GOT3 (cell line): ENCODE results near the gene CDKN1B.

Source experiments
- DNase-seq: peaks from one replicate; lab custom pipeline; 2025; ENCODE audit warnings: mixed read lengths; lab: John Stamatoyannopoulos, UW

Gene CDKN1B

DNA sequence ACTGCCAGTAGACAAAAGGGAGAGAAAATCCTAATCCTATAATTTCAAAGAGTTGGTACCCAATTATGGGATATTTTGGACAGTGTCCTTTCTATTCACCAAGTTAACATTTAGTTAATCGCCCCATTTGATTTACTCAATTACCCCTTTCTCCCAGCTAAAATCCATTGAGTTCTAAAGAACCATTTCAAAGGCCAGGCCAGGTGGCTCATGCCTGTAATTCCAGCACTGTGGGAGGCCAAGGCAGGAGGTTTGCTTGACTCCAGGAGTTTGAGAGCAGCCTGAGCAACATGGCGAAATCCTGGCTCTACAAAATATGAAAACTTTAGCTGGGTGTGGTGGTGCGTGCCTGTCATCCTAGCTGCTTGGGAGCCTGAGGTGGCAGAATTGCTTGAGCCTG is 15.7 kb upstream of the CDKN1B start:
- DNase-seq, result no peak

DNA sequence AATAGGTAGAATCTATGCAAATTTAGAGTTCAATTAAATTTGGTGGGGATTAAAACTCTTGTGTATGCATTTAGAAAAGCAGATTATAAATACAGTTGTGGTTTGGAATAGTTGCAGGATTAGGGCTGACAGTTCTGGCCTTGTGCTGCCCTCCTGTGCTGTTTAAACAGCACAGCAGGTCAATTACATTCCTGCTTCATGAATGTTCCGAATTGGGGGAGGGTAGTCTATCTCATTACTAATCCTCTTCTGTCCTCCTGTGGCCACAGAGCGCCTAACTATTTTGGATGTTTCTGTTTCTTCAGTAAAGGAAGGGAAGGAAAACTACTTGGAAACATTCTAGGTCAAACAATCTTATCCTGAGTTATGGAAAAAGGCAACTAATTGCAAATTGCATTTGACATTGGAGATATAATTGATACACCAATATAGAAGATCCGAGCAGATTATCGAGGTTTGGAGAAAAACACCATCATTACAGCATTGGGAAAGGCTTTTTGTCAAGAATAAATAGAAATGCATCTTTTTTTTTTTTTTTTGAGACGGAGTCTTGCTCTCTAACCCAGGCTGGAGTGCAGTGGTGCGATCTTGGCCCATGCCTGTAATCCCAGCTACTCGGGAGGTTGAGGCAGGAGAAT is 12.5 kb upstream of the CDKN1B start:
- DNase-seq, result no peak

GRCh38 chr12:12705838-12706520 is 11.2 kb upstream of the CDKN1B start:
- DNase-seq, result no peak

GRCh38 chr12:12713932-12714275 is 3.3 kb upstream of the CDKN1B start:
- DNase-seq, result no peak

DNA sequence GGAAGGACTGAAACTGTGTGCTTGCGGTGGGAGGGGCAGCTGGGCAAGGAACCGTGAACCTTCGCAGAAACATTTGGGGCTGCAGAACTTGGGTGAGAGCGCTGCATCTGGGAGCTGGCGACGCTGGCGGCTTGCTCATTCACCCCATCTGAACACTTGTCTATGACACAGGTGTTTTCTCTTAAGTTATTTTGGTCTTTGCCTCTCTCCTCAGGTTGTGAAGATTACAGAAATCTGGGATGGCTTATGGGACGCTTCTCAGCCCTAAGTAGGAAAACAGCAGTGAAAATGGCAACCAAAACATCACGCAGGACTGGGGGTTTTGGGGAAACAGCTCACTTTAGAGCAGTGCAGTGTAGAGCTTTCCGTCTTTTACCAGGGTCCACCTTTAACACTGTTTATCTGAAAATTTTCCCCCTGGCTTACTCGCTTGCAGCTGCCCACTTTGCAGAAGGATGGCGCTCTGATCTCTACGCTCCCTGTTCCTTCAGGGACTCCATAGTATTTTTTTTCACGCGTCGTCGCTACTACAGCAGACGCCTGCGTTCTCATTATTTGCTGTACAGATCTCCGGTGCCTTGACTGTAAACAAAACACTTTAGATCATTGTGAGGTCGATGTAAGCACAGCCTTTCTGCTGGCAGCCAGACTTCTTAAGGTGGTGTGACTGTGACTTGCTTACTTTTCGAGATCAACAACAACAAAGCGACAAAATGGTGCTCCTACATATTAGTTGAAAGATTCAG is 2.7 kb upstream of the CDKN1B start:
- DNase-seq, result no peak

DNA sequence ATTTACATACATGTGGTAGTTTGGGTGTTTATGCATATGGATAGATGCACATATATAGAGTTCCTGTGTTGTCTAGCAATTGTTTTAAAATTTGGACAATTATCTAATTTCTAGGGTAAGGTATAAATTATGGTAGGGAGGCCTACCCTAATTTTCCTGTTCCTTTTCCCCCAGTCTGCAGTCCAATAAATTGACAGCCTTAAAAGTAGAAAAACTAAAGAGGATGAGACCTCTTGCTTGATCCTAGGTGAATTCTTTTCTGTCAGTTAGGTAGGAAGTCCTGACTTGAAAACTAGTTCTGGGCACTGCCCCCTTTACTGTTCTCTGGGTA is 2.1 kb upstream of the CDKN1B start:
- no peak for DNase-seq

- DNase-seq, result no peak
Observed at GRCh38 chr12:12715459-12716150, 1.6 kb upstream of the CDKN1B start.

DNA sequence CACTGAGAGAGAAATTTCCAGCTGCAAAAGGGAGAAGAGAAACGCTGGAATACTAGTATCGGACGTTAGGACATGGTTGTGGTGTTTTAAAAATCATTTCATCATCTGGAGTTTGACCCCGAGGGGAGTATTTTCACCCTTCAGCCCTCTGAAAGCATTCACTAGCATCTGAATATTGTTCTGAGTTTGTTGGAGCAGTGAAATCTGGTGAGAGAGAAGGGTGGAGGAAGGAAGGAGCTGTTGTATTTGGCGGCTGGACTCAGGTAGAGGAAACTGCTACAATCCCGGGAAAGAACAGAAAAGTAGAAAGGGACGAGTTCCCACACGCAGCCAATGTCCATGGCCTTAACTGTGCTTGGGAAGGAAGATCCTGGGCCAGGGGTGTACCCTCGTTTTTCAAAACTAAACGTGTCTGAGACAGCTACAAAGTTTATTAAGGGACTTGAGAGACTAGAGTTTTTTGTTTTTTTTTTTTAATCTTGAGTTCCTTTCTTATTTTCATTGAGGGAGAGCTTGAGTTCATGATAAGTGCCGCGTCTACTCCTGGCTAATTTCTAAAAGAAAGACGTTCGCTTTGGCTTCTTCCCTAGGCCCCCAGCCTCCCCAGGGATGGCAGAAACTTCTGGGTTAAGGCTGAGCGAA is 896 bp upstream of the CDKN1B start:
- DNase-seq, result no peak

DNA sequence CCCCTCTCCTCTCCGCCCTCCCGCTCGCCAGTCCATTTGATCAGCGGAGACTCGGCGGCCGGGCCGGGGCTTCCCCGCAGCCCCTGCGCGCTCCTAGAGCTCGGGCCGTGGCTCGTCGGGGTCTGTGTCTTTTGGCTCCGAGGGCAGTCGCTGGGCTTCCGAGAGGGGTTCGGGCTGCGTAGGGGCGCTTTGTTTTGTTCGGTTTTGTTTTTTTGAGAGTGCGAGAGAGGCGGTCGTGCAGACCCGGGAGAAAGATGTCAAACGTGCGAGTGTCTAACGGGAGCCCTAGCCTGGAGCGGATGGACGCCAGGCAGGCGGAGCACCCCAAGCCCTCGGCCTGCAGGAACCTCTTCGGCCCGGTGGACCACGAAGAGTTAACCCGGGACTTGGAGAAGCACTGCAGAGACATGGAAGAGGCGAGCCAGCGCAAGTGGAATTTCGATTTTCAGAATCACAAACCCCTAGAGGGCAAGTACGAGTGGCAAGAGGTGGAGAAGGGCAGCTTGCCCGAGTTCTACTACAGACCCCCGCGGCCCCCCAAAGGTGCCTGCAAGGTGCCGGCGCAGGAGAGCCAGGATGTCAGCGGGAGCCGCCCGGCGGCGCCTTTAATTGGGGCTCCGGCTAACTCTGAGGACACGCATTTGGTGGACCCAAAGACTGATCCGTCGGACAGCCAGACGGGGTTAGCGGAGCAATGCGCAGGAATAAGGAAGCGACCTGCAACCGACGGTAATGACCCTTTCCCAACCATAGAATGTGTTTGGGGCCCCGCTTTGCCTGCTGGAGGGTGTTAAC is 615 bp downstream of the CDKN1B start:
- DNase-seq, result no peak

DNA sequence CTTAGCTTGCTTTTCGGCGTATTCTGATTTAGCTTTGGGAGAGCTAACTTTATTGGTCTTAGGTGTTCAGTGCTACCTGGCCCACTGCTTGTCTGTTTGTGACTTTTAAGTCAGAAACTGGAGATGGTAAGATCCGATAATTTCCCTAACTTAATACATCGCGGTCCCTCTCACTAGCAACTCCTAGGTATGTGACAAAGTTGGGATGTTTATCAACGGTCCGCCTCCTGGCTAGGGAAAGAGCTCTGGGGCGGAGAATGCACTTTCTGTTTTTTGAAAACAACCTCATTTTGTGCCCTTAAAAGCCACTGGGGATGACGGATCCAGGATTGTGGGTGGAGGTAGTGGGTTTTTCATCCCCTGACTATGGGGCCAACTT is 1.2 kb downstream of the CDKN1B start:
- no peak for DNase-seq

- DNase-seq, result no peak
Observed at GRCh38 chr12:12718853-12719252, 1.7 kb downstream of the CDKN1B start.

- no peak for DNase-seq
Observed at GRCh38 chr12:12719496-12719895, 2.3 kb downstream of the CDKN1B start.

- DNase-seq, result no peak
Observed at GRCh38 chr12:12720052-12720451, 2.9 kb downstream of the CDKN1B start.

GRCh38 chr12:12720672-12721161 is 3.5 kb downstream of the CDKN1B start:
- no peak for DNase-seq

DNA sequence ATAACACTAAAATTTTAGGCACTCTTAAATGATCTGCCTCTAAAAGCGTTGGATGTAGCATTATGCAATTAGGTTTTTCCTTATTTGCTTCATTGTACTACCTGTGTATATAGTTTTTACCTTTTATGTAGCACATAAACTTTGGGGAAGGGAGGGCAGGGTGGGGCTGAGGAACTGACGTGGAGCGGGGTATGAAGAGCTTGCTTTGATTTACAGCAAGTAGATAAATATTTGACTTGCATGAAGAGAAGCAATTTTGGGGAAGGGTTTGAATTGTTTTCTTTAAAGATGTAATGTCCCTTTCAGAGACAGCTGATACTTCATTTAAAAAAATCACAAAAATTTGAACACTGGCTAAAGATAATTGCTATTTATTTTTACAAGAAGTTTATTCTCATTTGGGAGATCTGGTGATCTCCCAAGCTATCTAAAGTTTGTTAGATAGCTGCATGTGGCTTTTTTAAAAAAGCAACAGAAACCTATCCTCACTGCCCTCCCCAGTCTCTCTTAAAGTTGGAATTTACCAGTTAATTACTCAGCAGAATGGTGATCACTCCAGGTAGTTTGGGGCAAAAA is 4.1 kb downstream of the CDKN1B start:
- DNase-seq, result no peak

DNA sequence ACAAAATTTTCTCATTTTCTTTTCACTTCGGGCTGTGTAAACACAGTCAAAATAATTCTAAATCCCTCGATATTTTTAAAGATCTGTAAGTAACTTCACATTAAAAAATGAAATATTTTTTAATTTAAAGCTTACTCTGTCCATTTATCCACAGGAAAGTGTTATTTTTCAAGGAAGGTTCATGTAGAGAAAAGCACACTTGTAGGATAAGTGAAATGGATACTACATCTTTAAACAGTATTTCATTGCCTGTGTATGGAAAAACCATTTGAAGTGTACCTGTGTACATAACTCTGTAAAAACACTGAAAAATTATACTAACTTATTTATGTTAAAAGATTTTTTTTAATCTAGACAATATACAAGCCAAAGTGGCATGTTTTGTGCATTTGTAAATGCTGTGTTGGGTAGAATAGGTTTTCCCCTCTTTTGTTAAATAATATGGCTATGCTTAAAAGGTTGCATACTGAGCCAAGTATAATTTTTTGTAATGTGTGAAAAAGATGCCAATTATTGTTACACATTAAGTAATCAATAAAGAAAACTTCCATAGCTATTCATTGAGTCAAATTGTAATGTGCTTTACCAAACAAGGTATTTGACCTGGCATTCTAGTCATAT is 4.8 kb downstream of the CDKN1B start:
- DNase-seq, result no peak

DNA sequence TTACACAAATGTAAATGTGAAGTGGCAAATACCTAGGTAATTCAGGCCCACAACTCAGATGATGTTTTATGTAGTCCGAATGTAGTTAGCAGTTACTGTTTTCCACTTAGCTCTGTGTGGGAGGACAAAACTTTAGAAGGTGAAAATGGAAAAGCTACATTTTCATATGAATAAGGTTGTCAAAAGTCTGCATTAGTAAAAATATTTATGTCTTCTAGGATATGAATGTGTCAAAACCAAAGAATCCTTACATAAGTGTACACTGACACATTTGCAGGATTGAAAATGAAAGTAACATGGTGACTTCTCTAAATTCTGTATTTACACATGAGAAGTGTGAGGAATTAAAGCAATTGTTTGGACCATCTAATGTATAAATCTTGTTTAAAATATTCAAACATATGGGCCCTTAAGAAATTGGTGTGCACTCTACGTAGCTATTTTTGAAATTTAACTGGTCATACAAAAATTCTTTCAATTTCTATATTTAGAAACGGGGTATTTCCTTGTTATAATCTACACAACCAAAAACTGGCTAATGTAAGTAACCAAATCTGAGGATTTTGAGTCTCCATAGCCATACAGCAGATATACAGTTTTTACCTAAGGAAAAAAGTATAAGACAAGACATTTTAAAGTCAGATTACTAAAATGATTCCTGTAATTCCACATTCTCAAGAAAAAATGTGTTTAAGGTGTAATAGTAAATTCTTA is 5.4 kb downstream of the CDKN1B start:
- DNase-seq, result no peak

- DNase-seq, result no peak
Observed at GRCh38 chr12:12723149-12723680, 6.0 kb downstream of the CDKN1B start.

- DNase-seq, result no peak
Observed at GRCh38 chr12:12723681-12724420, 6.7 kb downstream of the CDKN1B start.
